K562 (cell line): Measurements from ENCODE around the gene ACHE. TPM values are rescaled to one million over a fixed set of nuclear protein-coding genes. Genes with fewer than 3 reads are reported as not detected.

Experiments used
- BHLHE40 ChIP-seq: IDR thresholded peaks from 2 replicates; pipeline ENCODE4 v1.6.1; 2011; ENCODE audit warnings: low read length, improper control_type of control experiment
- ELF1 ChIP-seq: fragments of 200-800 bp; sonication (Bioruptor generic); IDR thresholded peaks from 2 replicates; pipeline ENCODE4 v1.6.1; 2016; ENCODE audit warnings: missing genetic modification characterization, missing compliant biosample characterization
- ETV5 ChIP-seq: sonication (generic); formaldehyde crosslinking; IDR thresholded peaks from 2 replicates; pipeline ENCODE4 v1.4.0; 2020; ENCODE audit warnings: low read depth, mild to moderate bottlenecking, missing genetic modification reagents
- ILF3 ChIP-seq: fragments of 450-650 bp; IDR thresholded peaks from 2 replicates; pipeline ENCODE4 v1.6.1; 2018; ENCODE audit warnings: antibody characterized with exemption, mild to moderate bottlenecking, moderate library complexity, borderline replicate concordance
- KLF10 ChIP-seq: fragments of 250-450 bp; sonication (Bioruptor Pico); IDR thresholded peaks from 2 replicates; pipeline ENCODE4 v1.6.1; 2021; ENCODE audit warnings: matching md5 sums
- NFIX ChIP-seq: fragments of 250-450 bp; sonication (Bioruptor Pico); IDR thresholded peaks from 2 replicates; pipeline ENCODE4 v1.4.0; 2020; ENCODE audit warnings: low read depth, mild to moderate bottlenecking, moderate library complexity
- NR1H2 ChIP-seq: sonication (generic); formaldehyde crosslinking; IDR thresholded peaks from 2 replicates; pipeline ENCODE4 v1.4.0; 2020; ENCODE audit warnings: mild to moderate bottlenecking, missing genetic modification reagents
- NRF1 ChIP-seq, 2 experiments: fragments of 450-650 bp; IDR thresholded peaks in 1 of 2; conservative IDR thresholded peaks in 1 of 2; 2 replicates each; pipeline ENCODE4 v1.6.1; 2014; ENCODE audit warnings: mild to moderate bottlenecking in 2 of 2
- PURB ChIP-seq: sonication (generic); formaldehyde crosslinking; IDR thresholded peaks from 2 replicates; pipeline ENCODE4 v1.9.0; 2021; ENCODE audit warnings: low read depth, mild to moderate bottlenecking, missing genetic modification reagents
- ZNF12 ChIP-seq: sonication (generic); formaldehyde crosslinking; IDR thresholded peaks from 2 replicates; pipeline ENCODE4 v1.4.0; 2020; ENCODE audit warnings: mild to moderate bottlenecking, missing genetic modification reagents
- ZNF121 ChIP-seq: sonication (generic); formaldehyde crosslinking; conservative IDR thresholded peaks from 2 replicates; pipeline ENCODE4 v1.8.0; 2022; ENCODE audit warnings: missing genetic modification reagents
- ZNF134 ChIP-seq: fragments of 250-450 bp; sonication (Bioruptor Pico); conservative IDR thresholded peaks from 2 replicates; pipeline ENCODE4 v1.4.0; 2020
- polyA plus RNA-seq, 8 experiments: library from polyadenylated mRNA; depleted of rRNA in 4 of 8; stranded (reverse) in 5 of 8; unstranded in 3 of 8; fragments of >200 nt; fragmentation: Nextera tagmentation in 2 of 8; fragmentation: Illumina TruSeq in 1 of 8; extraction: Ambion mirVana in 2 of 8; extraction: Trizol in 1 of 8; gene quantifications; 2 replicates each; pipeline versions ENCODE4 v1.2.1 to v1.2.3, GENCODE V29; 2011 to 2014; ENCODE audit warnings: inconsistent platforms in 1 of 8, missing spikeins in 1 of 8
- total RNA-seq, 7 experiments: library from RNA; depleted of rRNA in 6 of 7; stranded (reverse); fragments of >200 nt in 6 of 7; fragmentation: Illumina TruSeq in 2 of 7; extraction: Trizol in 2 of 7; gene quantifications; 2 replicates each; pipeline versions ENCODE4 v1.2.1 to v1.2.3, GENCODE V29; 2011 to 2021; ENCODE audit warnings: low replicate concordance in 1 of 7
- TF ChIP-seq, protein P1 (sequence below): fragments of 250-450 bp; sonication (Bioruptor Pico); IDR thresholded peaks from 2 replicates; pipeline ENCODE4 v1.4.0; 2020; ENCODE audit warnings: mild to moderate bottlenecking, moderate library complexity
- TF ChIP-seq, protein P2 (sequence below): fragments of 250-450 bp; sonication (Bioruptor Pico); IDR thresholded peaks from 2 replicates; pipeline ENCODE4 v1.5.0; 2022; ENCODE audit warnings: mild to moderate bottlenecking
- TF ChIP-seq, protein P3 (sequence below): fragments of 450-650 bp; IDR thresholded peaks from 2 replicates; pipeline ENCODE4 v1.6.1; 2016; ENCODE audit warnings: missing biosample characterization, missing genetic modification characterization
- TF ChIP-seq, protein P4 (sequence below): fragments of 250-450 bp; sonication (Bioruptor Pico); IDR thresholded peaks from 2 replicates; pipeline ENCODE4 v1.8.0; 2021; ENCODE audit warnings: borderline replicate concordance, mild to moderate bottlenecking, moderate library complexity; ENCODE audit not compliant: poor library complexity, severe bottlenecking
- TF ChIP-seq, protein P5 (sequence below): fragments of 450-650 bp; IDR thresholded peaks from 2 replicates; pipeline ENCODE4 v1.6.1; 2016; ENCODE audit warnings: low read depth, mild to moderate bottlenecking, moderate library complexity
- TF ChIP-seq, protein P6 (sequence below): fragments of 450-650 bp; IDR thresholded peaks from 2 replicates; pipeline ENCODE4 v1.7.0; 2016; ENCODE audit warnings: borderline replicate concordance

ACHE gene
- total and polyA plus RNA-seq, 9 of the 15 experiments (the other 6 are each of a cell fraction or from before 2014, with no cell fraction given) = 0.04 to 8.8 (median 1.9) TPM

DNA sequence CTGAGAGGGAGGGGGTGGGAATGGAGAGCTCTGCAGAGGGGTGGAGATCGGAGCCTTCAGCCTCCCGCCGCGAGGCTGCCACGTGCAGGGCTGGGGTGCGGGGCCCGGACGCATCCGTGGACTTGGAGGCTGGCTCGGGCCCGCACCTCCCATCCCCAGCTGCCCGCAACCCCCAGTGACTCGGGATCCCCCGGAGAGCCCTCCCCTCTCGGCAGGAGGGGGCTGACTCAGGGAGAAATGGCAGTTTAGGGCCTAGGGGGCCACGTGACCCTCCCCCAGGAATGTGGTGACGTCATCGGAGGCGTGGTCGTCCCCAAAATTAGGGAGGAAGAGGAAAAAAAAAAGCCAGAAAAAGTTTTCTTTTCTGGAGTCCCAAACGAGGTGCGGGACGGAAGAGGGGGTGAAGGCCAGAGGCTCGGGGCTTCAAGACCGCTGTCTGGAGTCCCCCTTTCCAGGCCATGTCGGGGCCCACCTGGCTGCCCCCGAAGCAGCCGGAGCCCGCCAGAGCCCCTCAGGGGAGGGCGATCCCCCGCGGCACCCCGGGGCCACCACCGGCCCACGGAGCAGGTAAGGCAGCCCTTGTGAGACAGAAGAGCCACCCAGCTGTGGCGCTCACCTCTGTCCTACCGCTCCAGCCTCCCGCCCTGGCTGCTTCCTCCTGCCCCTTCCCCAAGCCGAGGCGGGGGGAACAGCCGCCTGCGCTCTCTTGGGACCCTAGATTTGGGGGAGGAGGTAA is 28.5 kb downstream of the ACHE start, which contains the start of gene TRIP6 (continued):
- TF ChIP-seq, protein P1, sequence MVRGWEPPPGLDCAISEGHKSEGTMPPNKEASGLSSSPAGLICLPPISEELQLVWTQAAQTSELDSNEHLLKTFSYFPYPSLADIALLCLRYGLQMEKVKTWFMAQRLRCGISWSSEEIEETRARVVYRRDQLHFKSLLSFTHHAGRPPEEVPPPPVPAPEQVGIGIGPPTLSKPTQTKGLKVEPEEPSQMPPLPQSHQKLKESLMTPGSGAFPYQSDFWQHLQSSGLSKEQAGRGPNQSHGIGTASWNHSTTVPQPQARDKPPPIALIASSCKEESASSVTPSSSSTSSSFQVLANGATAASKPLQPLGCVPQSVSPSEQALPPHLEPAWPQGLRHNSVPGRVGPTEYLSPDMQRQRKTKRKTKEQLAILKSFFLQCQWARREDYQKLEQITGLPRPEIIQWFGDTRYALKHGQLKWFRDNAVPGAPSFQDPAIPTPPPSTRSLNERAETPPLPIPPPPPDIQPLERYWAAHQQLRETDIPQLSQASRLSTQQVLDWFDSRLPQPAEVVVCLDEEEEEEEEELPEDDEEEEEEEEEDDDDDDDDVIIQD = no peak
- TF ChIP-seq KLF10 (no peak), ILF3 (no peak), ZNF121 (CRISPR knock-in tag) (no peak), NRF1 (conservative IDR thresholded peaks at IDR 0.05 in 1 of 2, IDR thresholded peaks at IDR 0.05 in 1 of 2) (peak; percentile 36 to 48; a peak in 3 of 4 replicates), NR1H2 (CRISPR knock-in tag) (no peak), ZNF12 (CRISPR knock-in tag) (no peak), BHLHE40 (peak; percentile 88; the same call in 1 of the 2 replicates), PURB (CRISPR knock-in tag) (no peak), ELF1 (0 out of 2 replicates have a peak, but pooled peaks have one; percentile 37), ETV5 (CRISPR knock-in tag) (0 out of 2 replicates have a peak, but pooled peaks have one; percentile 14), NFIX (CRISPR knock-in tag) (peak; percentile 14; the same call in 1 of the 2 replicates), ZNF134 (no peak)
- TF ChIP-seq, protein P2, sequence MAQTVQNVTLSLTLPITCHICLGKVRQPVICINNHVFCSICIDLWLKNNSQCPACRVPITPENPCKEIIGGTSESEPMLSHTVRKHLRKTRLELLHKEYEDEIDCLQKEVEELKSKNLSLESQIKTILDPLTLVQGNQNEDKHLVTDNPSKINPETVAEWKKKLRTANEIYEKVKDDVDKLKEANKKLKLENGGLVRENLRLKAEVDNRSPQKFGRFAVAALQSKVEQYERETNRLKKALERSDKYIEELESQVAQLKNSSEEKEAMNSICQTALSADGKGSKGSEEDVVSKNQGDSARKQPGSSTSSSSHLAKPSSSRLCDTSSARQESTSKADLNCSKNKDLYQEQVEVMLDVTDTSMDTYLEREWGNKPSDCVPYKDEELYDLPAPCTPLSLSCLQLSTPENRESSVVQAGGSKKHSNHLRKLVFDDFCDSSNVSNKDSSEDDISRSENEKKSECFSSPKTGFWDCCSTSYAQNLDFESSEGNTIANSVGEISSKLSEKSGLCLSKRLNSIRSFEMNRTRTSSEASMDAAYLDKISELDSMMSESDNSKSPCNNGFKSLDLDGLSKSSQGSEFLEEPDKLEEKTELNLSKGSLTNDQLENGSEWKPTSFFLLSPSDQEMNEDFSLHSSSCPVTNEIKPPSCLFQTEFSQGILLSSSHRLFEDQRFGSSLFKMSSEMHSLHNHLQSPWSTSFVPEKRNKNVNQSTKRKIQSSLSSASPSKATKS (CRISPR knock-in tag) = no peak
- TF ChIP-seq, protein P3, sequence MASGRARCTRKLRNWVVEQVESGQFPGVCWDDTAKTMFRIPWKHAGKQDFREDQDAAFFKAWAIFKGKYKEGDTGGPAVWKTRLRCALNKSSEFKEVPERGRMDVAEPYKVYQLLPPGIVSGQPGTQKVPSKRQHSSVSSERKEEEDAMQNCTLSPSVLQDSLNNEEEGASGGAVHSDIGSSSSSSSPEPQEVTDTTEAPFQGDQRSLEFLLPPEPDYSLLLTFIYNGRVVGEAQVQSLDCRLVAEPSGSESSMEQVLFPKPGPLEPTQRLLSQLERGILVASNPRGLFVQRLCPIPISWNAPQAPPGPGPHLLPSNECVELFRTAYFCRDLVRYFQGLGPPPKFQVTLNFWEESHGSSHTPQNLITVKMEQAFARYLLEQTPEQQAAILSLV (tag) = no peak
- TF ChIP-seq, protein P4, sequence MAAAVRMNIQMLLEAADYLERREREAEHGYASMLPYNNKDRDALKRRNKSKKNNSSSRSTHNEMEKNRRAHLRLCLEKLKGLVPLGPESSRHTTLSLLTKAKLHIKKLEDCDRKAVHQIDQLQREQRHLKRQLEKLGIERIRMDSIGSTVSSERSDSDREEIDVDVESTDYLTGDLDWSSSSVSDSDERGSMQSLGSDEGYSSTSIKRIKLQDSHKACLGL (CRISPR knock-in tag) = no peak
- TF ChIP-seq, protein P5, sequence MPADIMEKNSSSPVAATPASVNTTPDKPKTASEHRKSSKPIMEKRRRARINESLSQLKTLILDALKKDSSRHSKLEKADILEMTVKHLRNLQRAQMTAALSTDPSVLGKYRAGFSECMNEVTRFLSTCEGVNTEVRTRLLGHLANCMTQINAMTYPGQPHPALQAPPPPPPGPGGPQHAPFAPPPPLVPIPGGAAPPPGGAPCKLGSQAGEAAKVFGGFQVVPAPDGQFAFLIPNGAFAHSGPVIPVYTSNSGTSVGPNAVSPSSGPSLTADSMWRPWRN = peak; percentile 78; the same call in 1 of the 2 replicates
- TF ChIP-seq, protein P6, sequence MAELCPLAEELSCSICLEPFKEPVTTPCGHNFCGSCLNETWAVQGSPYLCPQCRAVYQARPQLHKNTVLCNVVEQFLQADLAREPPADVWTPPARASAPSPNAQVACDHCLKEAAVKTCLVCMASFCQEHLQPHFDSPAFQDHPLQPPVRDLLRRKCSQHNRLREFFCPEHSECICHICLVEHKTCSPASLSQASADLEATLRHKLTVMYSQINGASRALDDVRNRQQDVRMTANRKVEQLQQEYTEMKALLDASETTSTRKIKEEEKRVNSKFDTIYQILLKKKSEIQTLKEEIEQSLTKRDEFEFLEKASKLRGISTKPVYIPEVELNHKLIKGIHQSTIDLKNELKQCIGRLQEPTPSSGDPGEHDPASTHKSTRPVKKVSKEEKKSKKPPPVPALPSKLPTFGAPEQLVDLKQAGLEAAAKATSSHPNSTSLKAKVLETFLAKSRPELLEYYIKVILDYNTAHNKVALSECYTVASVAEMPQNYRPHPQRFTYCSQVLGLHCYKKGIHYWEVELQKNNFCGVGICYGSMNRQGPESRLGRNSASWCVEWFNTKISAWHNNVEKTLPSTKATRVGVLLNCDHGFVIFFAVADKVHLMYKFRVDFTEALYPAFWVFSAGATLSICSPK = no peak; the same call in 1 of the 2 replicates
